C4-2B (cell line): Measurements from ENCODE around the gene SLC17A2.
A peak's percentile ranks its signal among the peaks of the same experiment; 100 is the strongest.

Source experiments
- H3K27ac ChIP-seq: fragments of 450-650 bp; 2 replicates; pipeline ENCODE4 v1.5.1; 2017
- ZFX ChIP-seq: fragments of 450-650 bp; IDR thresholded peaks from 2 replicates; pipeline ENCODE4 v1.6.1; 2017
- TF ChIP-seq, protein P1 (sequence below): fragments of 450-650 bp; conservative IDR thresholded peaks from 2 replicates; pipeline ENCODE4 v1.5.1; 2017; ENCODE audit warnings: mild to moderate bottlenecking

The SLC17A2 gene

DNA sequence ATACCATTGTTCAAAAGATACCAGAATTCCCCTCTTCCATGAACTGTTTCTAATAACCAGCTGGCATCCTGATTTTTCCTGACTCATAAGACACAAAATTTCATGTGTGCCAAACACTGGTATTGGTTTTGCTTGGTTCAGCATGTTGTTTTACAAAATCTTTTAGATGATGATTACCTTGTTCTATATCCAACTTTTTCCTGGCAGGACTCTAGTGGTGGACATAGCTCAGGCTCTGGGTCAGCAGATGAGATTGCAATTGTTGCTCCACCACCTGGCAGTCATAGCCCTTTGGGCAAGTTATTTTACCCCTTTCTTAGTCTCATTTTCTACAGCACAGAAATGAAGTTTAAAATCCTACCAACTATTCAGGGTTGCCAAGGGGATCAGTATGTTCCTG lies 38.3 kb upstream of the SLC17A2 start:
- H3K27ac ChIP-seq = no peak overlapping the region
- TF ChIP-seq ZFX = no peak
- TF ChIP-seq, protein P1, sequence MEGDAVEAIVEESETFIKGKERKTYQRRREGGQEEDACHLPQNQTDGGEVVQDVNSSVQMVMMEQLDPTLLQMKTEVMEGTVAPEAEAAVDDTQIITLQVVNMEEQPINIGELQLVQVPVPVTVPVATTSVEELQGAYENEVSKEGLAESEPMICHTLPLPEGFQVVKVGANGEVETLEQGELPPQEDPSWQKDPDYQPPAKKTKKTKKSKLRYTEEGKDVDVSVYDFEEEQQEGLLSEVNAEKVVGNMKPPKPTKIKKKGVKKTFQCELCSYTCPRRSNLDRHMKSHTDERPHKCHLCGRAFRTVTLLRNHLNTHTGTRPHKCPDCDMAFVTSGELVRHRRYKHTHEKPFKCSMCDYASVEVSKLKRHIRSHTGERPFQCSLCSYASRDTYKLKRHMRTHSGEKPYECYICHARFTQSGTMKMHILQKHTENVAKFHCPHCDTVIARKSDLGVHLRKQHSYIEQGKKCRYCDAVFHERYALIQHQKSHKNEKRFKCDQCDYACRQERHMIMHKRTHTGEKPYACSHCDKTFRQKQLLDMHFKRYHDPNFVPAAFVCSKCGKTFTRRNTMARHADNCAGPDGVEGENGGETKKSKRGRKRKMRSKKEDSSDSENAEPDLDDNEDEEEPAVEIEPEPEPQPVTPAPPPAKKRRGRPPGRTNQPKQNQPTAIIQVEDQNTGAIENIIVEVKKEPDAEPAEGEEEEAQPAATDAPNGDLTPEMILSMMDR = no peak

- no peak for TF ChIP-seq ZFX
- TF ChIP-seq, protein P1 = no peak
- H3K27ac ChIP-seq = no peak overlapping the region
These were observed 36.2 kb upstream of the SLC17A2 start for GRCh38 chr6:25966711-25967110.

GRCh38 chr6:25965058-25965457 lies 34.6 kb upstream of the SLC17A2 start:
- no peak overlapping the region for H3K27ac ChIP-seq

DNA sequence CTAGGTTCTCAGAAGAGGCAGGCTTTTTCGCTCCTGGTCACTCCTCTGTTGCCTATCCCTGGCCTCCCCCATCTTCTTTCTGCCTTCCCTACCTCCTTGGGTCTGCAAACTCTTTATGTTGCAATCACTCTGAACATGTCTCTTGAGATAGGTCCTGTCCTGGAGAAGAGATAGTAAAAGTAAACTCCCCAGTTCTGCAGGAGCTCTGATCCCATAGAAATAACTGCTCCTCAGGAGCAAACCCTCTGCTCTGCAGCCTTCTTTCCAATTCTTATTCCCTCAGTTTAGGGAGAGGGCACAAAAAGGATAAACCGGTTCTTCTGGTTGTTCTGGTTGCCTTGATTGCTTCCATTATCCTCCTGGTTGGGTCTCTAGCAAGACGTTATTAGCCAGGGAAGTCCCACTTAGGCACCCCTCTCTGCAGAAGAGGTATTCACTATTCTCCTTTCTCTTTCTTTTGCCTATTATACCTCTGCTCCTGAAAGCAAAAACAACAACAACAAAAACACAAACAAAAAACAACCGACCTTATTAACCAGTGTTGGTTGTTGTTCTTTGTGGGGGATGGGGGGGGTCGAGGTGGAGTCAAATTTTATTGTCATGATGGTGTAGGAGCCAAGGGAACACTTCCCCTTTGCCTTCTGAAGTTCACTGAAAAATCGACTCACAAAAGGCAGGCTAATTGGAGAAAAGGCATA lies 33.1 kb upstream of the SLC17A2 start:
- TF ChIP-seq, protein P1 = no peak
- TF ChIP-seq ZFX = no peak
- H3K27ac ChIP-seq = peak overlapping the region; percentile 66

More at GRCh38 chr6:25965058-25965457, 34.6 kb upstream of the SLC17A2 start:
- TF ChIP-seq, protein P1 = no peak
- no peak for TF ChIP-seq ZFX

- peak within 1 kb of the TSS; percentile 66 for H3K27ac ChIP-seq
- TF ChIP-seq ZFX = no peak
- TF ChIP-seq, protein P1 = no peak
These were observed 31.9 kb upstream of the SLC17A2 start, which contains the start of gene TRIM38 for GRCh38 chr6:25962149-25963127. TSS of gene TRIM38 (plus strand) at chr6:25962802. CDS start at chr6:25966523, 3,721 bp downstream.

DNA sequence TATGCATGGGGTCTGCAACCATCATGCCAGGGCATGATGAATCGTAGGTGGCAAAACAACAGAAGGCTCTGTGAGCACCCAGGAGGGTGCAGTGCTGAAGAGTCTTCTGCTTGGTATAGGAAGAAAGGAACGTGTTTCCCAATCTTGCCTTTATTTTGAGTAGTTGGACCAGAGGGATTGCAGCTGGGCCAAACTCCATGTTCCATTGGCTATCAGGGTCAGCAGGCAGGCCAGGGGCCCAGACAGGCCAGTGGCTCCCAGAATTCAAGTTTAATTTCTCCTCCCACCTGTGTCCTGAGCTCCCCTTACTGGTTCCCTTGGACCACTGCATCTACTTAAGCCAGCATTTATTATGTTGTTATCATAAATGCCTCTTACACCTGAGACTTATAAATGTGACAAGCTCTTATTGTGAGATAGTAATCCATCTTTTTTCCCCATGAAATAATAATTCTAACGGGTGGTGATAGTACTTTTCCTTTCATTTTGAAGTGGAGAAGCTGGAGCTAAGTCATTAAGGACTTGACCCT lies 31.2 kb upstream of the SLC17A2 start:
- TF ChIP-seq, protein P1 = no peak
- no peak for TF ChIP-seq ZFX
- H3K27ac ChIP-seq = peak overlapping the region; percentile 66; the same call in 1 of the 2 replicates
